Tibial nerve (tissue), 4 donors: ENCODE measurements around the gene FRZB. TPM values are rescaled to one million over a fixed set of nuclear protein-coding genes. Genes with fewer than 3 reads are reported as not detected.

ENCODE experiments used
- DNase-seq, 2 donors: peaks; one replicate each; pipeline ENCODE4 v3.0.0-alpha.2; 2019; ENCODE audit warnings: low spot score in 2 of 2
- H3K27ac ChIP-seq, 4 donors: fragments of 200-600 bp; sonication (generic) in 3 of 4; one replicate each; pipeline ENCODE4 v1.5.1; 2017 to 2019; ENCODE audit warnings: mild to moderate bottlenecking in 1 of 4
- H3K27me3 ChIP-seq, 2 donors: fragments of 200-600 bp; sonication (generic) in 1 of 2; one replicate each; pipeline versions ENCODE4 v1.5.1 to v1.6.0; 2017 to 2019
- H3K36me3 ChIP-seq, 3 donors: fragments of 200-600 bp; sonication (generic); one replicate each; pipeline ENCODE4 v1.5.1; 2018 to 2019
- H3K4me1 ChIP-seq, 4 donors: fragments of 200-600 bp; sonication (generic) in 3 of 4; one replicate each; pipeline ENCODE4 v1.5.1; 2017 to 2019
- H3K4me3 ChIP-seq, 4 donors: fragments of 200-600 bp; sonication (generic) in 3 of 4; one replicate each; pipeline ENCODE4 v1.5.1; 2017 to 2019; ENCODE audit warnings: mild to moderate bottlenecking in 1 of 4, moderate library complexity in 1 of 4
- H3K9me3 ChIP-seq, 4 donors: fragments of 200-600 bp; sonication (generic) in 3 of 4; one replicate each; pipeline ENCODE4 v1.5.1; 2017 to 2019
- EP300 ChIP-seq, 2 donors: sonication (generic); formaldehyde crosslinking; IDR thresholded peaks; one replicate each; pipeline ENCODE4 v1.6.1; 2017; ENCODE audit warnings: antibody characterized with exemption in 2 of 2, mild to moderate bottlenecking in 1 of 2
- POLR2A ChIP-seq, 2 donors: fragments of 450-650 bp; IDR thresholded peaks; one replicate each; pipeline ENCODE4 v1.6.1; 2017; ENCODE audit warnings: antibody characterized with exemption in 2 of 2, mild to moderate bottlenecking in 2 of 2, moderate library complexity in 2 of 2
- WGBS, 2 donors: methylation state at CpG; one replicate each; pipeline ENCODE4 v1.1.5; 2018; 5-methylcytosine and 5-hydroxymethylcytosine counted together
- total RNA-seq, 4 donors: library from RNA; depleted of rRNA; stranded (reverse); fragments of >200 nt; gene quantifications; one replicate each; pipeline ENCODE4 v1.1.0, GENCODE V29; 2016
- TF ChIP-seq, protein P1 (sequence below), 5 experiments: fragments of 200-600 bp in 3 of 5; fragments of 450-650 bp in 2 of 5; sonication (generic) in 3 of 5; IDR thresholded peaks; one replicate each; pipeline ENCODE4 v1.5.1; 2016 to 2019; ENCODE audit warnings: antibody characterized with exemption in 5 of 5, mild to moderate bottlenecking in 3 of 5, moderate library complexity in 2 of 5

The FRZB gene
- 10 to 100 TPM in 2 of 4 donors, 1 to 10 TPM in 2; 3.0 to 12.8 (median 9.6) TPM for total RNA-seq

GRCh38 chr2:182866461-182867406 is at the start of gene FRZB:
Gene FRZB, minus strand, starts transcription at chr2:182866637. Its CDS starts 85 bp downstream, at chr2:182866552.
- Histone ChIP-seq H3K27ac (peak within 1 kb of the TSS; percentile 32 to 79 (median 65)), H3K36me3 (no peaks in the 10 kb centered on the region), H3K9me3 (no peaks in the 10 kb centered on the region), H3K4me3 (peak within 1 kb of the TSS; percentile 27 to 60 (median 42)), H3K4me1 (peaks cover 0 to 44% (median 6%) of the 10 kb centered on the region in 4 donors), H3K27me3 (no peaks in the 10 kb centered on the region)
- peak in 1 of 2 donors; percentile 41 for TF ChIP-seq EP300 (IDR thresholded peaks at IDR 0.05)
- TF ChIP-seq POLR2A (IDR thresholded peaks at IDR 0.05), result no peak
- 2 to 4% methylated on average over 39 to 45 of the region's 57 CpGs for WGBS, 2 donors
- peak; percentile 37 to 57 for DNase-seq

DNA sequence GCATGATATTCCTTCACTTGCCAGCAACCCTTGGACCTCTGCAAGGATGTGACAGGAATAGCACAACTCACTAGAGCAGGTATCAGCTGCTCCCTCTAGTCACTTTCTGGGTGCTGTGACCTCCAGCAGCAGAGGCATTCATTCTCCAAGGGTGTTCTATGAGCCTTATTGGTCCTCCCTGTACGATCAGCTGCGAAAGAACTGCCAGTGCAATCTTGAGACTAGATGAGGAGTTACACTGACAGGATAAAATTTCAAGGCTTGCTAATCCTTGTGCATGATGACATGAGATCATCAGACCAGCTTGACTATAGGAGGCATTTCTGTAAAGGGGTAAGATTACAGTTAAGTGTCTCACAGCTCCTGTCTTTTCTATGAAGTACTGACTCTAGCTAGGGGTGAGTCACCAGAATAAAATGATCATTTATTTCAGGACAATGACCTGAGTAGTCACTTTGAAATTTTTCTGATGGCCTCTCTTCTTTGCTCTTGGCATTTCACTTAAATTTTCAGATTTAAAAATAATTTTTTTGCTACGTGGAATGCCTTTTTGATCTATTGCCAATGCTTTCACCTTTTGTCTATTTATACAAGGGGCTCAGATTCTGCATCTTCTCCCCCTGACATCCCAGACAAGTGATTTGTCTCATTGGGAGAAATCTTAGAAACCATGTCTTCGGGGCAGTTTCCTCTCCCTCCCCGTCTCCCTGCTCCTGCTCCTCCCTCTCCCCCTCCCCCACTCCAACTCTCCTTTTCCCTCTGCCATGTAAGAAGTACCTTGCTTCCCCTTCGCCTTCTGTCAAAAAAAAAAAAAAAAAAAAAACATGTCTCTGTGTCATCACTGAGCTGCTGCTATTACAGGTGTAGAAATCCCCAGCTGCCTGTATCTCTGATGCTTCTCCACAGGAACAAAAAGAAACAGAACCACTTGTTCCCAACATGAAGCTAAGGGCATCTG is 49.2 kb upstream of the FRZB start:
- H3K9me3 ChIP-seq, result no peaks in the 10 kb centered on the region
- no peak for DNase-seq
- H3K36me3 ChIP-seq, result peaks cover 0 to 68% (median 0%) of the 10 kb centered on the region in 3 donors
- TF ChIP-seq, protein P1, sequence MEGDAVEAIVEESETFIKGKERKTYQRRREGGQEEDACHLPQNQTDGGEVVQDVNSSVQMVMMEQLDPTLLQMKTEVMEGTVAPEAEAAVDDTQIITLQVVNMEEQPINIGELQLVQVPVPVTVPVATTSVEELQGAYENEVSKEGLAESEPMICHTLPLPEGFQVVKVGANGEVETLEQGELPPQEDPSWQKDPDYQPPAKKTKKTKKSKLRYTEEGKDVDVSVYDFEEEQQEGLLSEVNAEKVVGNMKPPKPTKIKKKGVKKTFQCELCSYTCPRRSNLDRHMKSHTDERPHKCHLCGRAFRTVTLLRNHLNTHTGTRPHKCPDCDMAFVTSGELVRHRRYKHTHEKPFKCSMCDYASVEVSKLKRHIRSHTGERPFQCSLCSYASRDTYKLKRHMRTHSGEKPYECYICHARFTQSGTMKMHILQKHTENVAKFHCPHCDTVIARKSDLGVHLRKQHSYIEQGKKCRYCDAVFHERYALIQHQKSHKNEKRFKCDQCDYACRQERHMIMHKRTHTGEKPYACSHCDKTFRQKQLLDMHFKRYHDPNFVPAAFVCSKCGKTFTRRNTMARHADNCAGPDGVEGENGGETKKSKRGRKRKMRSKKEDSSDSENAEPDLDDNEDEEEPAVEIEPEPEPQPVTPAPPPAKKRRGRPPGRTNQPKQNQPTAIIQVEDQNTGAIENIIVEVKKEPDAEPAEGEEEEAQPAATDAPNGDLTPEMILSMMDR (IDR thresholded peaks at IDR 0.05), result no peak
- TF ChIP-seq POLR2A (IDR thresholded peaks at IDR 0.05) (no peak), EP300 (IDR thresholded peaks at IDR 0.05) (no peak)
- 78 to 79% methylated on average over 6 of the region's 6 CpGs for WGBS, 2 donors
- no peak overlapping the region for H3K27ac ChIP-seq
- H3K4me3 ChIP-seq, result no peak overlapping the region
- no peaks in the 10 kb centered on the region for H3K4me1 ChIP-seq
- no peaks in the 10 kb centered on the region for H3K27me3 ChIP-seq

DNA sequence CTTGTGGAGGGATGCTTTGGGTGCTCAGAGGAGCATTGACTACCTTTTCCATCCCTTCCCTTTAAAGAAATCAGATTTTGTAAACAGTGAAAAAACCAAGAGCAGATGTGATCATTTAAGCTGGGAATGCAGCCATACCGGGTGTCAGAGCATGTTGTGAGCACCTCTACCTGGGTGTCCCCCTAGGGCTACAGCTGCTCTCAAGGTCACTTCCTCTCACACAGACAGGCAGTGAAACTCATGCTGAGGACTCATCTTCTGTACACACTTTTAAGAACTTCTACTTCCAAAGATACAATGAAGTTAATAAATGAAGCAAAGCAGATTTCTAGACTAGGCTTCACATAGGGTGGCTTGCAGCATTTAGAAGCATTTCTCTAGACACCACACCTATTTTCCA is 48.4 kb upstream of the FRZB start:
- 65 to 76% methylated on average over 1 of the region's 1 CpG for WGBS, 2 donors
- no peak overlapping the region for H3K4me3 ChIP-seq
- DNase-seq, result no peak
- peaks cover 0 to 68% (median 2%) of the 10 kb centered on the region in 3 donors for H3K36me3 ChIP-seq
- no peak for TF ChIP-seq EP300 (IDR thresholded peaks at IDR 0.05)
- TF ChIP-seq POLR2A (IDR thresholded peaks at IDR 0.05), result no peak
- TF ChIP-seq, protein P1 (IDR thresholded peaks at IDR 0.05), result no peak
- no peaks in the 10 kb centered on the region for H3K4me1 ChIP-seq
- H3K27me3 ChIP-seq, result no peaks in the 10 kb centered on the region
- no peaks in the 10 kb centered on the region for H3K9me3 ChIP-seq
- no peak overlapping the region for H3K27ac ChIP-seq

DNA sequence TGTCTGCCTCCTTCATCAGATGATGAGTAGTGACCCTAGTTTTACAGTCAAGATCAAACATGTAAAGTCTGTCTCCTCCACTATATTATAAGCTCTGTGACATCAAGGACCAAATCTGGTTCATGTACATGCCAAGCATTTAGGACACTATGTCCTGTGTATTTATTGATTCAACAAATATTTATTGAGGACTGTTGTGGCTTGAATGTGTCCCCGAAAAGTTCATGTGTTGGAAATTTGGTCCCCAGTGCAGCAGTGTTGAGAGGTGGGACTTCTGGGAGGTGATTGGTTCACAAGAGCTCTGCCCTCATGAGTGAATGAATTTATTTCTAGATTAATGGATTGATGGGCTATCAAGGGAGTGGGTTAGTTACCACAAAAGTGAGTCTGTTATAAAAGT is 46.6 kb upstream of the FRZB start:
- Histone ChIP-seq H3K27me3 (no peaks in the 10 kb centered on the region), H3K4me3 (no peak overlapping the region)

GRCh38 chr2:182912518-182912915 is 46.1 kb upstream of the FRZB start:
- Histone ChIP-seq H3K4me1 (no peaks in the 10 kb centered on the region), H3K9me3 (no peaks in the 10 kb centered on the region), H3K27ac (no peak overlapping the region), H3K4me3 (no peak overlapping the region), H3K36me3 (peaks cover 0 to 79% (median 2%) of the 10 kb centered on the region in 3 donors), H3K27me3 (no peaks in the 10 kb centered on the region)
- TF ChIP-seq EP300 (IDR thresholded peaks at IDR 0.05) (no peak), POLR2A (IDR thresholded peaks at IDR 0.05) (no peak)
- TF ChIP-seq, protein P1 (IDR thresholded peaks at IDR 0.05), result no peak
- WGBS, 2 donors, result 90 to 92% methylated on average over 3 of the region's 3 CpGs
- DNase-seq, result no peak

More for the DNA sequence above, 46.6 kb upstream of the FRZB start:
- Histone ChIP-seq H3K27ac (no peak overlapping the region), H3K4me1 (no peaks in the 10 kb centered on the region), H3K36me3 (peaks cover 0 to 75% (median 2%) of the 10 kb centered on the region in 3 donors), H3K9me3 (no peaks in the 10 kb centered on the region)
- no peak for DNase-seq
- WGBS, 2 donors, result 94 to 100% methylated on average over 1 of the region's 1 CpG
- TF ChIP-seq, protein P1 (IDR thresholded peaks at IDR 0.05), result no peak
- no peak for TF ChIP-seq EP300 (IDR thresholded peaks at IDR 0.05)
- TF ChIP-seq POLR2A (IDR thresholded peaks at IDR 0.05), result no peak
